ENCODE results near the gene ANXA4.

Gene ANXA4

DNA sequence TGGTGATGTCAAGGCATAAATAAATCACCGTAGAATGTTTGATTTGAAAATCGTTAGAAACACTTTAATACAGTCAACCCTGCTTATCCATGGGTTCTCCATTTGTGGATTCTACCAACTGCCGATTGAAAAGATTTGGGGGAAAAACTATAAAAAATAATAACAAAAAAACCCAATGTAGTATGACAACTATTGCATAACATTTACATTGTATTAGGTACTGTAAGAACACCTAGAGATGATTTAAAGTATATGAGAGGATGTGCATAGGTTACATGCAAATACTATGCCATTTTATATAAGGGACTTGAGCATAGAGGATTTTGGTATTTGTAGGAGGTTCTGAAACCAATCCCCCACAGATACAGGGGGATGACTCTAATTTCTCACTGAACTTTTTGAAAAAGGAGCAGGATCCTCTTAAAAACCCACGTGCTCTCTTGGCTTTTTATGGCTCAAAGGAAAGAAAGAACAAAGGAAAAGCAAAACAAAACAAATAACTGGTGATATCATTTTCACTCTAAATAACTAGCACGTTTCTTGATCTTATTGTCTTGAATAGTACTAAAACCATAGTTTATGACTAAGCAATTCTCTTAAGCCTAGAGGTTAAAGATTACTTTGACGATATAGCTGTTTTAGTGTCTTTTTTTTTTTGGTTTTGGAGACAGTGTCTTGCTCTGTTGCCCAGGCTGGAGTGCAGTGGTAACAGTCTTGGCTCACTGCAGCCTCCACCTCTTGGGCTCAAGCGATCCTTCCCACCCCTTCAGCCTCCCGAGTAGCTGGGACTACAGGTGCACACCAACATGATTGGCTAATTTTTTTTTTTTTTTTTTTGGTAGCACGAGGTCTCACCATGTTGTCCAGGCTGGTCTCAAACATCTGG, 104.5 kb downstream of the ANXA4 start:
- no peak for DNase-seq (ENCODE audit: low read depth)

DNA sequence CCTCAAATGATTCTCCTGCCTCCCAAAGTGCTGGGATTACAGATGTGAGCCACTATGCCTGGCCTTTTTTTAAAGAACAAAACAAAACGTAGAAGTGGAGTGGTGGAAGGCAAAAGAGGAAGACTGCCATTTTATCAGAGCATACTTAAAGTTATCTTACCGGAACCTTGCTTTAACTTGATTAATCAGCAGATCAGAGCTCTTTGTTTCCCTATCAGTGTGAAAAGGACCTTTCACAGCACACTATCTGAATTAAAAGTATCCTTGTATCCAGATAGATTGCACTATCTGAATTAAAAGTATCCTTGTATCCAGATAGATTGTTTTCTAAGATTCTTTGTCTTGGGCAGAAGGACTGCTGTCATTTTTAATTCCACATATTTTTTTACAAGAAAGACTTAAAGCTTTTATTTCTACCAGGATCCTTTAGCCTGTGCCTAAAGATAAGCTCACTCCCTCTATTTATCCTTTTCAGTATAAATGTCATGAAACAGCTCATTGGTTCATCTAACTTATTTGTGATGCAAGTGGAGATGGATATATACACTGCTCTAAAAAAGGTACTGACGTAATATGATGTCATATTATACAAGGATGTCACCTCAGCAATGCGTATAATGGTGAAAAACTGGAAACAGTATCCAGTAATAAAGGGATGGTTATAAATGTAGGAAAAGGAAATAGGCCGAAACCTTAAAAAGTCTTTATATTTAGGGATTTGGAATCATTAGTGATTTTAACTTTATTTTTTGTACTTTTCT, 105.3 kb downstream of the ANXA4 start:
- DNase-seq (ENCODE audit: low read depth), result no peak

- no peak for DNase-seq (ENCODE audit: low read depth)
Observed at GRCh38 chr2:69848186-69848790, 106.4 kb downstream of the ANXA4 start.

DNA sequence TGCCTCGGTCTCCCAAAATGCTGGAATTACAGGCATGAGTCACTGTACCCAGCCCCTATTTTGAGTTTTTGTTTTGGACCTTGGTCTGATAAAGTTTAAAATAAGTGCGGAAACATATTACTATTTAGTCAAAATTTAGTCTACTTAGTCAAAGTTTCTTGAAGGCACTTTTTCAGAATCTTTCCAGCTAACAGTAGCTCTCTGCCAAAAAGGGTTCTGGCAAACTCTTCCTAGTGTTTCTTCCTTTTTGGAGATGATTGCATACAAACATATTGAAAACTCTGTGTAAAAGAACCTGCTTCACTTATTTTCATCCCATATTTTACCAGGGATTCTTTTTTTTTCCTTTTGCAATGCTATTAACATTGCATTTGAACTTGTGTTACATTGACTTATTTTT, 116.3 kb downstream of the ANXA4 start:
- DNase-seq (ENCODE audit: low read depth), result no peak

- DNase-seq (ENCODE audit: low read depth), result no peak
Observed at GRCh38 chr2:69863298-69863697, 121.4 kb downstream of the ANXA4 start.
